HG03045 (cell line): ENCODE measurements around the gene CHID1.

Experiments used
- ATAC-seq: cut with Tn5 transposase; IDR thresholded peaks from one replicate; pipeline ENCODE4 v1.9.1; 2021; ENCODE audit warnings: mild to moderate bottlenecking, moderate library complexity; ENCODE audit not compliant: unreplicated experiment

CHID1 gene

GRCh38 chr11:850775-851763 is 59.5 kb downstream of the CHID1 start:
- ATAC-seq: no peak

- no peak for ATAC-seq
Observed at GRCh38 chr11:849951-850774, 60.4 kb downstream of the CHID1 start.

- no peak for ATAC-seq
Observed at GRCh38 chr11:849104-849824, 61.3 kb downstream of the CHID1 start.

- ATAC-seq: no peak
Observed at GRCh38 chr11:848380-848931, 62.2 kb downstream of the CHID1 start.

- no peak for ATAC-seq
Observed at GRCh38 chr11:847876-848275, 62.7 kb downstream of the CHID1 start.

GRCh38 chr11:846496-847098 is 64.0 kb downstream of the CHID1 start:
- ATAC-seq: no peak

GRCh38 chr11:845872-846495 is 64.6 kb downstream of the CHID1 start:
- ATAC-seq: no peak

GRCh38 chr11:844693-845644 is 65.6 kb downstream of the CHID1 start:
- no peak for ATAC-seq

GRCh38 chr11:843818-844692 is 66.6 kb downstream of the CHID1 start:
- ATAC-seq: no peak

- ATAC-seq: no peak
Observed at GRCh38 chr11:843086-843734, 67.4 kb downstream of the CHID1 start.

- peak; percentile 58 for ATAC-seq
Observed at GRCh38 chr11:842370-843002, 68.1 kb downstream of the CHID1 start, which contains the start of the genes POLR2L and TSPAN4. POLR2L (minus strand) TSS chr11:842529; CDS start chr11:842508, 21 bp downstream. TSPAN4 (plus strand) TSS chr11:842852; CDS start chr11:850305, 7,453 bp downstream.

- ATAC-seq: peak; percentile 21
Observed at GRCh38 chr11:841981-842369, 68.6 kb downstream of the CHID1 start.

- no peak for ATAC-seq
Observed at GRCh38 chr11:839875-840617, 70.6 kb downstream of the CHID1 start.

GRCh38 chr11:839280-839623 is 71.4 kb downstream of the CHID1 start:
- no peak for ATAC-seq

- ATAC-seq: no peak
Observed at GRCh38 chr11:838441-839279, 72.0 kb downstream of the CHID1 start.
